HG03342 (cell line): ENCODE measurements around the gene DSCAML1.

Source experiments
- ATAC-seq: cut with Tn5 transposase; IDR thresholded peaks from one replicate; pipeline ENCODE4 v1.9.1; 2021; ENCODE audit warnings: mild to moderate bottlenecking, moderate library complexity; ENCODE audit not compliant: unreplicated experiment

DSCAML1 gene

GRCh38 chr11:117642835-117643234, 154.2 kb downstream of the DSCAML1 start:
- ATAC-seq: no peak

- ATAC-seq: no peak
Measured at GRCh38 chr11:117642396-117642795, 154.6 kb downstream of the DSCAML1 start.

DNA sequence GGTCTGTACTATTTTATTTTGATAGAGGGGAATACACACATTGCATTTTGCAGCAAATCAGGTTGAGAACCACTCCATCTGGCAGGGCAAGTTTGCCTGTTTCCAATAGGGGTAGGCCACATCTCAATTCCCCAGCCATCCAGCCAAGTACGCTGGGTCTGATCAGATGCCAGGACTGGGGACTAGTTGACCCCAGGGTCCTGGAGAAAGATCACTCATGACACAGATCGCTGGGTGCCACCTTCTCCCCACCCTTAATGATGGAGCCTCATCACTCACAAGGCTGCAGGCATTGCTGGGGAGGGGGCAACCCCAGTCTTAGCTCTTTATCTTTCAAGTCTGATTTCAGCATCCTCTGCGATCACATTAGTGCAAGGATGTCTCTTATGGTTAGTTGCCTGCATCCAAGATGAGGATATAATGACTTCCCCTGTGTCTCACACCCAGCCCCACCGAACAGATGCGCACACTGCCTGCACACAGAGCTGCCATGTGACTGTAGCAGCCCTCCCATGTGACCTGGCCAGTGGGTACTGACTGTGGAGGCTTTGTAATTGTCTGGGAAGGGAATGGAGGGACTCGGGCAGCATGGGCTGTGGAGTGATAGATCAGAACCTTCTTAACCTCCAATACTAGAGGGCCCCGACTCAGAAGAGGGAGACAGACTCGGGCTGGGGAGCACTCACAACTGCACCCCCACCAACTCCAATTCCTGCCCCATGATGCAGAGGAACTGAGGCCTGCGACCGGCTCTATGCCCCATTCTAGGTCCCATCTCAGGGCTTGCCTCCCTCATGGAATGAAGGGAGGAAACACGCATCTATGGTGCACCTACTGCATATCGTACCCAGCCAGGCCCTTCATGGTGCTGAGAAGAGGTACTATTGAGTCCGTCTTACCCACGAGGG, 155.8 kb downstream of the DSCAML1 start:
- no peak for ATAC-seq

GRCh38 chr11:117640041-117640440, 157.0 kb downstream of the DSCAML1 start:
- ATAC-seq: no peak

DNA sequence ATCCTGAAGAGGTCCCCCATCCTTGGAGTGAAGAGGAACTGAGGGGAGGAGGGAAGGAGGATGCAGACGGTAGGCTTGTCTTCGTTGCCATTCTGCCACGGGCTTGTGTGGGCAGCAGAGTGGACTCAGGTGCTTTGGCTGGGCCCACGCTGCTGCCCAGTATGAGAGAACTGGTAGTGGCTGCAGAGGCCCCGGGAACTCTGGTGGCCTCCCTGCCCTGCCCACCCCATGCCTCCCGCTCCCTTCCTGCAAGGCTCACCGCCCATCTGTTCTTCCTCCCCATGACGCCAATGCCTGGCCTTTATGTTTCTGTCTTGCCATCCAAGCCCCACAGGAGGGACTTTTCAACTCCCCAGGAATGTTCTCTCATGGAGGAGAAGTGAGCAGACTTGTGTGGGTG, 157.4 kb downstream of the DSCAML1 start:
- ATAC-seq: no peak

DNA sequence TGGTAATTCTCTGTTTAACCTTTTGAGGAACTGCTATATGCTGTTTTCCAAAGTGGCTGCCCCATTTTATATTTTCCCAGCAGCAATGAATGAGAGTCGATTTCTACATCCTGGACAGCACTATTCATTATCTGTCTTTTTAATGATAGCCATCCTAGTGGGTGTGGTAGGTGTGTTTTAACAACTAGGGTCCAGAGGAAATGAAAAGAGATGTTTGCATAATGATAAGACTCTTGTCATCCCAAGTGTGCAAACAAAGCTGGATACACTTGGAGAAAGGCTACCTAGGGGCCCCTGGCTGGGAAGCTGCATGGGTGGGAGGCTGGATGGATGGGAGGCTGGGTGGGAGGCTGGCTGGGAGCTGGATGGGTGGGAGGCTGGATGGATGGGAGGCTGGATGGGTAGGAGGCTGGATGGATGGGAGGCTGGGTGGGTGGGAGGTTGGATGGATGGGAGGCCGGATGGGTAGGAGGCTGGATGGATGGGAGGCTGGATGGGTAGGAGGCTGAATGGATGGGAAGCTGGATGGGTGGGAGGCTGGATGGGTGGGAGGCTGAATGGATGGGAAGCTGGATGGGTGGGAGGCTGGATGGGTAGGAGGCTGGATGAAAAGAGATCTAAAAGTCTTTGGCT, 158.0 kb downstream of the DSCAML1 start:
- no peak for ATAC-seq

- ATAC-seq: no peak
Measured at GRCh38 chr11:117634756-117635603, 162.0 kb downstream of the DSCAML1 start.

DNA sequence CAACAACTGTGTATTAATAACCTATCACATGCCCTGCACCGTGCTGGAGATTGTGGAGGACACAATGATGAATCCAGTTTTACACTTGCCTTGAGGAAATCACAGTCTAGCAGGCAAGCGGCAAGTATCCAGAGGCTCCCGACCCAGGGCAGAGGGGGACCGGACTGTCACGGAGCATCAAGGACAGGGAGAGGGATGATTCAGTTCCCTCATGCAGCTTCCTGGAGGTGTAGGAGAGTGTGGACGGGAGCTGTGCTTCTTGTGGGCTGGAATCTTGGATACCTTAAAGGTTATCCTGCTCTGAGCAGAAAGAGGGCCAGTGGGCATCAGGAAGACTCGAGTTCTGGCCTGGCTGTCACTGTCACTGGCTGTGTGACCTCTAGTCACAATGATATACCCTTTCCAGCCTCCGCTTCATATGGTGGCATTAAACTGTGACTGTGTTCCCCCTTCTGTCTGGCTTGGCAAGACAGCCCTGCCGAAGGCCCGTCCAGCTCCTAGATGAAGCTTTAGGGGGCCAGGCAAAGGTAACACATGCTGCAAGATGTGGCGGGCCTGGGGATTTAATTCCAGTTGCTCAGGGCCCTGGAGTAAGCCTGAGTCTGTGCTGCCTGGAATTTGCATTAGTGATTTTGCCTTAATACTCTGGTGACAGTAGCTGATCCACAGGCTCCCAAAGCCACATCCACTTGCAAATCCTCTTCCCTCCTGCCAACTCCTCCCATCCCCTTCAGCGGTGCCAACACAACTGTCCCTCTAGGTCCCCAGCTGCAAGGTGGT, 162.8 kb downstream of the DSCAML1 start:
- no peak for ATAC-seq

- ATAC-seq: no peak
Measured at GRCh38 chr11:117633186-117633754, 163.7 kb downstream of the DSCAML1 start.

- ATAC-seq: no peak
Measured at GRCh38 chr11:117632306-117632705, 164.7 kb downstream of the DSCAML1 start.

- no peak for ATAC-seq
Measured at GRCh38 chr11:117631336-117632140, 165.5 kb downstream of the DSCAML1 start.

DNA sequence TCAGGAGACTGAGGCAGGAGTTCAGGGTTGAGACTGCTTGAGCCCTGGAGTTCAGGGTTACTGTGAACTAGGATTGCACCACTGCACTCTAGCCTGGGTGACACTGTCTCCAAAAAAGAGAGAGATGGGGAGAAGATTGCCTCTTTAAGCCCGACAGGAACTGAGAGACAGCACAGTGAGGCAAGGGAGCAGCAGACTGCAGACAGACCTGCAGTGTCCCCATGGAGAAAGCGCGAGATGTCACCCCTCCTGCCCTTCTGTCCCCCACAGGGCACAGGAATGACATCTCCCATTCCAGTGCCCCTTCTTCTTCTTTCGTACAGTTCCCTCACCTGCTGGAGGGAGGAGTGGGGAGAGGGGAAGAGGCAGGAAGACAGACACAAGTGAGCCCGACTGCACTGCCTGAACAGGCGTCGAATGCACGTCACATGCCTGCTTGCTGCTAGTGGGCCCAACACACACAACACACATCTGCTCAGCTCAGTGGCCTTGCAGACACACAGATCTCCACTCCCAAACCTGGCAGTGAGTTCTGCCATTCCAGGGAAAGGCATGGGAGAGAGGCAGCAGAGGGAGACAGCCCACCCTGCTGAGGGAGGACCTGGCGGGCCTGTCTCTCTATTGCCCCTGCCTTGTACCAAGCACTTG, 167.0 kb downstream of the DSCAML1 start:
- ATAC-seq: no peak

GRCh38 chr11:117629146-117629545, 167.9 kb downstream of the DSCAML1 start:
- ATAC-seq: no peak

DNA sequence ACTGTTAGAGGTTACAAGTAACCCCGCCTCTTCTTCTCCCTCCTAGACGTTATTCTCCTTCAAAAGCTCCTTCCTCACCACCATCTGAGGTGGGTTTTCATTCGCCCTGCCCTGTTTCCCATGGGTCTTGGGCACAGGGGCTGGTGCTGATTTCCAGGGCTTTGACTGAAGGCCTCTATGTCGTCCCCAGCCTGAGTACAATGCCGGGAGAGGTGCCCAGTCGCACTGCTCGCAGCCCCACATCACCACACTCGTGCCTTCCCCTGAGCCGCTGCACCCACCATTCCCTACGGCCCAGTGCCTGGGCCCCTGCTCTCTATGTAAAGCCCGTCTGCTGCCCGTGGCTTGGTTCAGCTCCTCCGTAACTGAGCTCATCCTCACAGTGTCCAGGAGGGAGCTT, 169.8 kb downstream of the DSCAML1 start:
- no peak for ATAC-seq

- no peak for ATAC-seq
Measured at GRCh38 chr11:117626576-117626975, 170.4 kb downstream of the DSCAML1 start.

DNA sequence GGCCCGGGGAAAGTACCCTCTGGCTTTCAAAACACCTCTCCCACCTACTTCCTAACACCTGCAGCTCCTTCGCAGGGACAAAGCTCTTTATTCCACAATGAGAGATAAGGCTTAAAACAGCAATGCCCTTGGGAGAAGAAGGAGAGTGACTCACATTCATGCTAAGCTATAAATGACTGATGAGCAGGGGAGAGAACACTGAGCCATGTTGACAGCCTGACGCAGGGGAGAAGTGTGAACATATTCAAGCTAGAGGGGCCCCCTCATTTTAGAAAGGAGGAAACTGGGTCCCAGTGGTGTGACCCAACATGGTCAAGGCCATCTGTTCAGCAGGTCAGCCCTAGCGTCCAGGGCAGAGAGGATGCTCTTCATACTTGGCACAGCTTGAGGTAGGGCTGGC, 171.8 kb downstream of the DSCAML1 start:
- no peak for ATAC-seq

DNA sequence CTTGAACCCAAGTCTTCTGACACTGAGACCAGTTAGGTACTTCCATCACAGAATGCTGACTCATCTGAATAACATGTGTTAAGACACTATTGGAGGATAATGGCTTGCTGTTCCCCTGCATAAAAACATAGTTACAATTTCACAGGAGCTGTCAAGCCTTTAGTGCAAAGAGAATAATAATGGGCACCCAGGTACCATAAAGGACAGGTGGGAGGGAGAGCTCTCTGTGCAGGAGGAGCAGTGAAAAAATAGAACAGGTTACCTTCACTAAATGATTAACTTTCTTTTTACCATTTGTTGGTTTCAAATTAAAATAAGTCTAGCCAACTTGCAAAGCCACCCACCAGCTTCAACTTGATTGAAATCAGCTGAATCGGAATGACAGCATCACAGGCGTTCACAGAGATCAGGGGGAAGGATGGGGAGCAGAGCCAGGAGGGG, 173.2 kb downstream of the DSCAML1 start:
- ATAC-seq: no peak

DNA sequence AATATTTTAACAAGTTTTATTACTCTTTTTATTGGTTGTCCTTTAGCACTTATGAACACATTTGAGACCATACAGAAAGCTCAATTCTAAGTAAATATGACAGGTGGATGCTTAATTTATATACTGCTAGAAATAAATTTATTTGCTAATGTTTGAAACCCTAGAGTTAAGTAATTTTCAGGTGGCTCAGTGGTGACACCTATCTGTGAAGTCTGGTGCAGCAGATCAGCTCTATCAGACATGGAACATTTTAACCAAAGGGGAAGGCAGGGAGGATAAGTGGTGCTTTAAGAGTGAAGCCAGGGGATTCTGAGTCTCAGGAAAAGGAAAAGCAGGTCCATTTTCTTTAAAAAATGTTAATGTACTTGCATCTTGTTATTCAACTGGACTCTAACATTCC, 175.8 kb downstream of the DSCAML1 start:
- ATAC-seq: no peak

- ATAC-seq: no peak
Measured at GRCh38 chr11:117620659-117621058, 176.4 kb downstream of the DSCAML1 start.
